HG02884 (cell line): ENCODE results near the gene MTCH1.
"Not testable (repeated sequence)": the region's sequence is repeated elsewhere in the genome, so short reads cannot be mapped to it uniquely, and the experiment has no call there.

ENCODE experiments used
- ATAC-seq: cut with Tn5 transposase; IDR thresholded peaks from one replicate; pipeline ENCODE4 v1.9.1; 2021; ENCODE audit warnings: mild to moderate bottlenecking, moderate library complexity; ENCODE audit not compliant: unreplicated experiment

Gene MTCH1

DNA sequence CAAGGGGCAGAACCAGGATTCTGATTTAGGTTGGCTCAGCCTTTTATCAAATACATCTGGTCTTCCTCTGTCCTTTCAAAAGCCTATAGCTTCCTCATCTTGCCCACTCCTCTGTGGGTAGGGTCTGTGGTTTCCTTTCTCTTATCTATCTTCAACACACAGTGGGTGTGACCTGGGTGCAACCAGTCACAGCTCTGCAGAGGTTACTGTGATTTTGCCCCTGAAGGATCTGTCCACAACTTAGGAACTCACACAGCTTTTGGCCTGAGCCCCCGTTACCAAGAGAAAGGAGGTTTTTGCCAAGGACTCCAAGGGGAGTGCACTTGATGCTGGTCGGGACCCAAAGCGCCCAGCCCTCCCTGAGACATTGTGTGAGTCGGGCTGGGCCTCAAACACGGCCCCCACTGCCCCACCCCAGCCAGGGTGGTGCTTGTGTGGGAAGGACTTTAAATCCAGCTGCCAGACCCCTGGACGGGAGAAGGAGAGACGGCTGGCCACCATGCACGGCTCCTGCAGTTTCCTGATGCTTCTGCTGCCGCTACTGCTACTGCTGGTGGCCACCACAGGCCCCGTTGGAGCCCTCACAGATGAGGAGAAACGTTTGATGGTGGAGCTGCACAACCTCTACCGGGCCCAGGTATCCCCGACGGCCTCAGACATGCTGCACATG lies 31.6 kb downstream of the MTCH1 start, which contains the start of gene PI16:
TSS of gene PI16 (plus strand) at position 477 of the 670 bp plus-strand sequence. CDS start at position 500, 23 bp downstream.
- ATAC-seq, result no peak

DNA sequence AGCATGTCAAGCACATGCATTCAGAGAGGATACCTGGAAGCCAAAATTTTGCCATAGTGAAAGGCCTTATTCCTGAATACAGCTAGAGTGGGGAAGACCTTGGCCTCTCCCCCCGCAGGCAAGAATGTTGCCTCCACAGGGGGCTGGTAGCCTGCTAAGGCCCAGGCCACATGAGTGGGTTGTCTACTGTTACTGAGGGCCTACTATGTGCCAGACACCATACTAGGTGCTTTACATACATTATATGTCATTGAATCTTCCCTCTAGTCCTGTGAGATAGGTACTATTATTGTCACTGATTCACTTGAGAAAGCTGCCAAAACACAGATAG lies 32.1 kb downstream of the MTCH1 start:
- ATAC-seq, result no peak

DNA sequence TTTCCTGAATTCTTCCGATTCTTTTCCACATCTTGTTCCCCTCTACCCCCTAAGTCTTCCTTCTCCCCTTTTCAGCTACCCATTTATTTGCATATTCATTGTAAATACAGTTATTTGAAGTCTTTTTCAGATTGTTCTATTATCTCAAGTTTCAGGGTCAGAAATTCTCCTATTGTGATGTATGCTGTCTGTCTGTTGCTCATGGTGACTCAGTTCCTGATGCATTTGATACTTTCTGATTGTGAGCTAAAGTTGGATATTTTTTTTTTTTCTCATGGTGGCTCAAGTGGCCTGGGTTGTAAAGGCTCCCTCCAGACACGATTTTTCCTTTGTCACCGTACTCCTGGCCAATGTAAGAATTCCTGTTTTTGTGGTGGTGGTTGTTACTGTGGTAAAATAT lies 36.4 kb downstream of the MTCH1 start:
- ATAC-seq, result no peak

DNA sequence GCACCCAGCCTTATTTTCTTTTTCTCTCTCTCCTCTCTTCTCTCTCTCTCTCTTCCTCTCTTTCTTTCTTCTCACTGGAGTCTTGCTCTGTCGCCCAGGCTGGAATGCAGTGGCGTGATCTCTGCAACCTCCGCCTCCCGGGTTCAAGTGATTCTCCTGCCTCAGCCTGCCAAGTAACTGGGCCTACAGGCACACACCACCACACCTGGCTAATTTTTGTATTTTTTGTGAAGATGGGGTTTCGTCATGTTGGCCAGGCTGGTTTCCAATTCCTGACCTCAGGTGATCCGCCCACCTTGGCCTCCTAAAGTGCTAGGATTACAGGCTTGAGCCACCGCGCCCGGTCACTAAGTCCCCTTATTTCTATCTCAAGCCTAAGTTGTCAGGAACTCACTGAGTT lies 36.9 kb downstream of the MTCH1 start:
- ATAC-seq, result not testable (repeated sequence)

DNA sequence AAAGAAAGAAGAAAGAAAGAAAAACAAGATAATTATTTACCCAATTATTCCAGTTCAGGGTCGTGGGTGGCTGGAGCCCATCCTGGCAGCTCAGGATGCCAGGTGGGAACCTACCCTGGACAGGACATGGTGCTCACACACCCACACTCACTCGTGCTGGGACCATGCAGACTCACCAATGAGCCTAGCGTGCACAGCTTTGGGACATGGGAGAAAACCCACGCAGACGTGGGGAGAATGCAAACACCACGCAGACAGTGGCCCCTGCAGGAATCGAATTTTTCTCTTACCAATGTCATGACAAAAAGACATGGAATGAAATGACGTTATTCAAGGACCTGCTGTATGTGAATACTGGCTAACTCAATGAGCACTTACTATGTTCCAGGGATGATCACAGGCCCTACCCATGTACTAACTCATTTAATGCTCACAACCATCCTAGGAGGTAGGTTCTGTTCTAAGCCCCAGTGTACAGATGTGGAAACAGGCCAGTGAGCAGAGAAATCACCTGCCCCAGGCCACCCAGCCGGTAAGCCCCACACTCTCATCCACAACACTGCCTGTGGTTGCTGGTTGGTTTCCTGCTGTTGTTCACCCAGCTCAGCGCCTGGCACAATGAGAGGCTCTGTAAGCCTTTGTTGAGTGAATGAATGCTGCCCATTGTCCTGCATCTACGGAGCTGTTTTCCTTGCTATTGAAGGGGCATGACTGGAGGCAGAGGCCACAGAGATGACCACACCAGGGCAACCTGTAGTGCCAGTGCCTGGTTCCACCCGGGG lies 38.2 kb downstream of the MTCH1 start:
- ATAC-seq, result no peak

DNA sequence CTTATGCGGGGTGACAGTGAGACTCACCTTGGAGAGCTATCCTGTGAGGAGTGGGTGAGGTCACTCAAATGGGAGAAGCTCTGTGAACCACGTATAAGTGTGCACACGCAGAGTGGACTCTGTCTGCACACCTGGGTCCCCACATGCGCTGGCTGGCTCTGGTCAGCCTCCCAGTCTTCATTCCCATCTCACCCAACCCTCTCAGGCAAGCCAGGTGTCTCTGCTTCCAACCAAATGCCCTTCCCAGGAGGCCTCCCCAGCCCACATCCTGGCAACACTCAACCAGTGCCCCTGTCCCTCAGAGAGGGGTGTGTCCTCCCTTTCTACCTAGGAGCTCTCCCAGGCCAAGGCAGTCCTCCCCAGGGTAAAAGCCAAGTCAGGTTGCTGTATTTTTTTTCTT lies 39.5 kb downstream of the MTCH1 start:
- ATAC-seq, result no peak

DNA sequence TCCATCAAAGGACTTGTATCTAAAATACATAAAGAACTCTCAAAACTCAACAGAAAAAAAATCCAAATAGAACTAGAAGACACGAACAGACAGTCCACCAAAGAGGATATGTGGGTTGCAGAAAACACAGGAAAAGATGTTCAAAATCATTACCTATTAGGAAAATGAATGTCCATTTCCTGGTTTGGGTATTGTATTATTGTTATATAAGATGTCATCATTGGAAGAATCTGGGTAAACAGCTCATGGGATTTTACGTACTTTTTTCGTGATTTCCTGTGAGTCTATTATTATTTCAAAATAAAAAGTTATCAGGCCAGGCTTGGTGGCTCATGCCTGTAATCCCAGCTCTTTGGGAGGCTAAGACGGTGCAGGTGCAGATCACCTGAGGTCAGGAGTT lies 40.7 kb downstream of the MTCH1 start:
- no peak for ATAC-seq

DNA sequence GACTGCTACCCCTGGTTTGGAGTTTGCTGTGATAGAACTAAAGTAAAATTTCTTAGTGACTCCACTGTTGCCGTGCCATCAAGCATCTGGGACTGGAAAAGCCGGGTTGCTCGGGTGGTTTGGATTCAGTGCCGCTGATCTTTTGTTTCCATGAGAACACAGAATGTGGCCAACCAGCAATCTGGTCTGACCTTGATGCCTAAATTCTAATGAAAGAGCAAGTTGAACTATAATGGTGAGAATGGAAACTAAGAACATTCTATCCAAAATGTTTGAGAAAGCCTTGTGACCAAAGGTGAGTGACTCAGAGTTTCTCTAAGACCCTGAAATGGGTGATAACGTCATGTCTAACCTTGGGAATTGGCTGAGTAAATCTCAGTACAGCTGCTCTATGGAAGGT lies 41.3 kb downstream of the MTCH1 start:
- ATAC-seq, result no peak

DNA sequence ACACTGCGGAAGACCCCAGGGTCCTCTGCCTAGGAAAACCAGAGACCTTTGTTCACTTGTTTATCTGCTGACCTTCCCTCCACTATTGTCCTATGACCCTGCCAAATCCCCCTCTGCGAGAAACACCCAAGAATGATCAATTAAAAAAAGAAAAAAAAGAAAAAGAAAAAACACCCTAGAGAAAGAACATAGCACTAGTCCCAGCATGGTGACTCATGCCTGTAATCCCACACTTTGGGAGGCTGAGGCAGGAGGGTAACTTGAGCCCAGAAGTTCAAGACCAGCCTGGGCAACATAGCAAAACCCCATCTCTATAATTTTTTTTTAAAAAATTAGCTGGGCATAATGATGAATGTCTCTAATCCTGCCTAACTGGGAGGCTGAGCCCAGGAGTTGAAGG lies 43.7 kb downstream of the MTCH1 start:
- ATAC-seq, result not testable (repeated sequence)

DNA sequence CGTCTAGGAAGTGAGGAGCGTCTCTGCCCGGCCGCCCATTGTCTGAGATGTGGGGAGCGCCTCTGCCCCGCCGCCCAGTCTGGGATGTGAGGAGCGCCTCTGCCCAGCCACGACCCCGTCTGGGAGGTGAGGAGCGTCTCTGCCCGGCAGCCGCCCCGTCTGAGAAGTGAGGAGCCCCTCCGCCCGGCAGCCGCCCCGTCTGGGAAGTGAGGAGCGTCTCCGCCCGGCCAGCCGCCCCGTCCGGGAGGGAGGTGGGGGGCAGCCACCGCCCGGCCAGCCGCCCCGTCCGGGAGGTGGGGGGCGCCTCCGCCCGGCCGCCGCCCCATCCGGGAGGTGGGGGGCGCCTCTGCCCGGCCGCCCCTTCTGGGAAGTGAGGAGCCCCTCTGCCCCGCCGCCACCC lies 44.4 kb downstream of the MTCH1 start:
- ATAC-seq, result not testable (repeated sequence)

DNA sequence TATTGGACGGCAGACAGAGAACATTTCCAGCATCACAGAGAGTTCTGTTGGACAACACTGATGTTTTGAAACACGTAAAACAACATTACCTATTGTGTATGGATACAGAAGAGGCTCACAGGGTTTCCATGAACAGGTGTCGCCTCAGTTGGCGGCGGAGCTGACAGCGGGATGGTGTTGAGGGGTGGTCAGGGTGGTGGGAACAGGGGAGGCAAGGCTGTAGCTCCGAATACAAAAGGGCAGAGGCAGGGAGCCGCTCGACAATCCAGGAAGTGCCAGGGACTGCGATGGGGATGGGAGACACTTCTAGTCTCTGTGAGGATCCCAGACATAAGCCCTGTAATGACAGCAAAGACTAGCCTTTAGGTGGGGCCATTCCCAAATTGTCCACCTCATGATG lies 46.0 kb downstream of the MTCH1 start:
- no peak for ATAC-seq

DNA sequence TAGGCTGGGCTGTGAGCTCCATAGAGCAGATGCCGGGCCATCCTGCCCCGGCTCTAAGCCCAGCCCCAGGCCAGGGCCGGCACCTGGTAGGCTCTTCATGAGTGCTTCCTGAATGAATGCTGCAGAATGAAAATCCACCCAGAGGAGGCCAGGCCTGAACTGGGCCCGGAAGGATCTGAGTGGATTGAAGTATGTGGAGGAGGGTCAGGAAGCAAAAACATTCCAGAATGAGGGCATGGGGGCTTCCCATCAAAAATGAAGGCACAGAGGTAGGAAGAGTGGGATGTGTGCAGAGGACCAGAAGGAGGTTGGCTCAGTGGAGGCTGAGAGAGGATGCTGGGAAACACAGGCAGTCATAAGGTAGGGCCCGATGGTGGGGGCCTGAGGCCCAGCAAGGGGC lies 47.0 kb downstream of the MTCH1 start:
- ATAC-seq, result not testable (repeated sequence)

DNA sequence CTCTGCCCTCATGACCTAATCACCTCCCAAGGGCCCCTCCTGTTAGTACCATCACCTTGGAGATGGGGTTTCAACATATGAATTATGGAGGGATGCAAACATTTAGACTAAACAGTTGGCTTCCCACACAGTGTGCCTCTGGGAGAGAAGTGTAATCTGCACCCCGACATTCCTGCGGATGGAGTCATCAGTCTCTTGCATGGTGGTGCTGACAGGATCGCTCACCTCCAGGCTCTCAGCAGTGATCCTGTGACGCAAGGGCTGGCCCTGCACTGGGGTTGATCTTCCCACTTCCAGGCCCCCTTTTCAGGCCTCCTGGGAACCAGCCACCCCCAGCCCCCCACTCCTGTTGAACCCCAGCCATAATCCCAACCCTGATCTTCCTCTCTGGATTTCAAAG lies 47.5 kb downstream of the MTCH1 start:
- ATAC-seq, result no peak

DNA sequence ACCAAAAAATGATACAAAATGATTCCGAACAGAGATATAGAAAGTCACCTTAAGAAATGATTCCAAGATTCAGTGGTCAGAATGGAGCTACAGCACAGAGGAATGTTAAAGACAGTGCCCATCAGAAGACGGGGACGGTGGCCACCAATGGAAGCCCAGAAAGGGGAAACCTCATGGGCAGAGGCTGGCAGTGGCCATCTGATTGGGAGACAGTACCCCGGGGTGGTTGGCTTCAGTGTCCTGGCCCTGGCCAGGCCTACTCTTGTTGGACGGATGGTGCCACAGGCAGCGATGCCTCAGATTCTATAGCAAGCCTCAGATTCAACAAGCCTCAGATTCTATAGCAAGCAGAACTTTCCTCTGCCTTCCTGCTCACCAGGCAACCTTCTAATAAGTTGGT lies 48.1 kb downstream of the MTCH1 start:
- no peak for ATAC-seq

DNA sequence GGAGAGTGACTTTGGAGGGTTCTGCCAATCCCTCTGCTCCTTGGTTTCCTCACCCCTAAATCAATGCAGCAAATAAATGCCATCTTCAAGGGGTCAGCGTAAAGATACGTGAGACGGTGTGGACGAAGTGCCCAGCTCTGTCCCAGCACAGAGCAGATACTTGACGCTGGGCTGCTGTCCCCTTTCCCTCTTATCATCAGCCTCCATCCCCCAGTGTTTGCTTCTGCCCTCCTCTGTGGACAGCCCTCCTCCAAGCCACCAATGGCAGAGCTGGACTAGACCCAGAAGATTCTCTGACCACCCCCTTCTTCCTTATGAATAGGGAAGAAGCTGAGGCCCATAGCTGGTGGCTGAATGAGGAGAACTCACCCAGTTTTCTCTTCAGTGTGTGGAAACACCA lies 49.2 kb downstream of the MTCH1 start:
- ATAC-seq, result no peak

DNA sequence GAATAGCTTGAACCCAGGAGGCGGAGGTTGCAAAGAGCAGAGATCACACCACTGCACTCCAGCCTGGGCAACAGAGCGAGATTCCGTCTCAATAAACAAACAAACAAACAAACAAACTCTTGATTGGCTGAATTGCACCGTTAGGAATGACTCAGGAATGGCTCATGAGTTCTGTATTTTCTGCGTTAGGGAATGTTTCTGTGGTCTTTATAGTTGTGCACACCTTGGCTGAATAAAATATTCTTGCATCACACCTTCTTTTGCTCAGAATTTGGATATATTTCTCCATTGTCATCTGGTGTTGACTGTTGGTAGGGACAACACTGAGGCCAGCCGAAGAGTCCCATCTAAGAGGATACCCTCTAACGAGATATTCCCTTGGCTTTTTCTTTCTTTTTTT lies 51.1 kb downstream of the MTCH1 start:
- ATAC-seq, result no peak

DNA sequence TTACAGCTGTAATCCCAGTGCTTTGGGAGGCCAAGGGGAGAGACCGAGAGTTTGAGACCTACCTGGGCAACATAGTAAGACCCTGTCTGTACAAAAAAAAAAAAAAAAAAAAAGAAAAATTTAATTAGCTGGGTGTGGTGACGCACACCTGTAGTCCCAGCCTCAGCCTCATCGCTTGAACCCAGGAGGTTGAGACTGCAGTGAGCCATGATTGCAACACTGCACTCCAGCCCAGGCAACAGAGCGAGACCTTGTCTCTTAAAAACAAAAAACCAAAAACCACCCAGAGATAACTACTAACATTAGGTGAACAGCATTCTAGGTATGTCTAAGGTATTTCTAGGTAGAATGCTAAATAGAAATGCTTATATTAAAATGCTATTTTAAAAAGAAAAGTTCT lies 52.5 kb downstream of the MTCH1 start:
- no peak for ATAC-seq

DNA sequence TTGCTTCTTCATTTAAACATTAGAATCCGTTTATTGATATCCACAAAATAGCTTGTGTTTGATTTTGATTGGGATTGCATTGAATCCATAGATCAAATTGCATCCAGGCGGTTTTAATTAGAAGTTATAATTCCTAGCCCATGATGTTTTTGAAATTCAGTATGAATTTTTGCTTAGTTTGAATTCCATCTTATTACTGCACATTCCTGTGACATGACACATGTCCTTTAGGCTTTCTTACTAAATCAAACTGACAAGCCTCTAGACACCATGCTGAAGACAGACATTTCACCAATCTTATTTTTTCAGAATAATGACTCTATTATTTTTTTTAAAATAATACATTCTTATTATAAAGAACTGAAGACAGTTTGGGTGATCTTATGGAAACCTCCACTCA lies 52.9 kb downstream of the MTCH1 start:
- no peak for ATAC-seq

DNA sequence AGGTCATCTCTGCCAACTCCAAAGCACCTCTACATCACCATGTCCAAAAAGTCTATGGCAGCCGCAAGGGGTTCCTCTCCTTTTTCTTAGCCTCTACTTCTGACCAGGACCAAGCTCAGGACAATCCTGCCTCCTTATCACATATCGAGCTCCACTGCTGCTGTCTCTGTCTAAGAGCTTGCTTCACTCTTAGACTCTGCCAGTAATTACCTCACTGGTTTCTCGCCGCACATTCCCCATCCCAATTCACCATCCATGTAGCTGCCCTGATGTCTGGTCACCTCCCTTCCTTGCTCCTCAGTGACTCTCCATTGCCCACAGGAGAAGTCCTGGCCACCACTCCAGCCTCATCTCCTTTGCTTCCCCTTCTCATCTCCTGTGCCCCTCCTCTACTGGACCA lies 55.5 kb downstream of the MTCH1 start:
- ATAC-seq, result no peak

DNA sequence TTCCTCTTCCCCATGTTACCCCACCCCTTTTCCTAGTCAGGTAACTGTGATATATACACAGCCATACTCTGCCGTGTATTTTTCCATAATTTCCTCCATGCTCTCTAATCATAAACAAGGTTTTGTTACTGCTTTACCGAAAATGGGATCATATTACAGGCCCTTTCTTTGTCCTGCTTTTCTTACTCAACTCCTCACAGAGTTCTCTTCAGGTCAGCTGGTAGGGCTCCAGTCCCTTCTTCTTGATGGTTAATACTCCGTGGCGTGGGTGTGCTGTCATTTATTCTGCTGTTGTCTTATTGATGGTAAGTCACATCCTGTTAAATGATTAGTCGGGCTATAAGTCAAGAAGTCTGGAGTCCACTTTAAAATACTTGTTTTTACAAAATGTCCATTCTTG lies 56.4 kb downstream of the MTCH1 start:
- ATAC-seq, result no peak

DNA sequence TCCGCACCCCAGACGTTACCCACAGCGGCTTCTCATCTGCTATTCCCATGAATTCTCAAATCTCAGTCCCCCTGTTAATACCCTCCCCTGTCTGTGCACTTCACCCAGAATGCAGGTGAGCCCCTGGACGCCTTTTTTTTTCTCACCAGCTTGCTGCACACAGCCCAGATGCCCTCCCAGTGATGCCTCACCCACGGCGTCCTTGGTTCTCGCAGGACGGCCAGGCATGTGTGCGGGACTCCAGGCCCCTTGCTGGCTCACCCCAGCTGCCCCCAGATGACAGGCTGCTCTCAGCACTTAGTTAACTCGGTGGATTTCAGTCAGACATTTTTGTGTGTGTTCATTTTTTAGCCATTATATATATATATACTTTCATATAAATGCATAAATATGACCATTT lies 56.8 kb downstream of the MTCH1 start:
- no peak for ATAC-seq

DNA sequence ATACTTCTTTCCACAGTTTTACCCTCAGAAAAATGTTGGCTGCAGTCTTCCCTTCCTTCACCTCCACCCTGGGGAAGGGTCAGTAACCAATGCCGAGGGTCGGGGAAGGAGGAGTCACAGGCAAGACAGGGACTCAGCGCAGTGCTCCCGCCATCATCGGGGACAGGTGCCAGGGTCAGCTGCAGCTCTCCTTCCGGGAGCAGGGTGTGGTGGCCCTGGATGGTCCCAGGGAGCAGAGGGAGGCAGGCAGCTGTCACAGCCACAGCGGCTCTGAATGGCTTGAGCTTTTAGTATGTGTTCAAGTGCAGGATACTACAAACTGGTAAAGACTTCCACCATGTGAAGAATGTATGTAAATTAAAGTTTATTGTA lies 57.5 kb downstream of the MTCH1 start:
- ATAC-seq, result no peak
